ENCODE measurements around the gene HEATR5A. TPM values are rescaled to one million over a fixed set of nuclear protein-coding genes. Genes with fewer than 3 reads are reported as not detected.
"Not testable (repeated sequence)": the region's sequence is repeated elsewhere in the genome, so short reads cannot be mapped to it uniquely, and the experiment has no call there.

HEATR5A gene
- total RNA-seq, 1 donor = 4.1 TPM

- Histone ChIP-seq H3K9me3 (ENCODE audit: low read depth, low read length) (no peaks in the 10 kb centered on the region), H3K4me1 (ENCODE audit: insufficient read depth, low read length) (no peaks in the 10 kb centered on the region), H3K27me3 (ENCODE audit: insufficient read depth, low read length) (no peaks in the 10 kb centered on the region), H3K4me3 (ENCODE audit: low read length) (no peak overlapping the region)
Observed at GRCh38 chr14:31386271-31386670, 34.1 kb downstream of the HEATR5A start.

- Histone ChIP-seq H3K27me3 (ENCODE audit: insufficient read depth, low read length) (no peaks in the 10 kb centered on the region), H3K4me1 (ENCODE audit: insufficient read depth, low read length) (no peaks in the 10 kb centered on the region), H3K9me3 (ENCODE audit: low read depth, low read length) (no peaks in the 10 kb centered on the region), H3K4me3 (ENCODE audit: low read length) (no peak overlapping the region)
Observed at GRCh38 chr14:31382221-31382620, 38.1 kb downstream of the HEATR5A start.

- Histone ChIP-seq H3K27me3 (ENCODE audit: insufficient read depth, low read length) (no peaks in the 10 kb centered on the region), H3K4me1 (ENCODE audit: insufficient read depth, low read length) (no peaks in the 10 kb centered on the region), H3K9me3 (ENCODE audit: low read depth, low read length) (no peaks in the 10 kb centered on the region), H3K4me3 (ENCODE audit: low read length) (no peak overlapping the region)
Observed at GRCh38 chr14:31380106-31380505, 40.2 kb downstream of the HEATR5A start.

- H3K4me3 ChIP-seq (ENCODE audit: low read length); H3K4me1 ChIP-seq (ENCODE audit: insufficient read depth, low read length); H3K27me3 ChIP-seq (ENCODE audit: insufficient read depth, low read length); H3K9me3 ChIP-seq (ENCODE audit: low read depth, low read length): not testable (repeated sequence)
Observed at GRCh38 chr14:31379125-31379947, 41.0 kb downstream of the HEATR5A start.

- H3K27me3 ChIP-seq (ENCODE audit: insufficient read depth, low read length) = no peaks in the 10 kb centered on the region
- no peak overlapping the region for H3K4me3 ChIP-seq (ENCODE audit: low read length)
- no peaks in the 10 kb centered on the region for H3K4me1 ChIP-seq (ENCODE audit: insufficient read depth, low read length)
- no peaks in the 10 kb centered on the region for H3K9me3 ChIP-seq (ENCODE audit: low read depth, low read length)
Observed at GRCh38 chr14:31377433-31377832, 42.9 kb downstream of the HEATR5A start.

- no peaks in the 10 kb centered on the region for H3K4me1 ChIP-seq (ENCODE audit: insufficient read depth, low read length)
- no peaks in the 10 kb centered on the region for H3K9me3 ChIP-seq (ENCODE audit: low read depth, low read length)
- H3K27me3 ChIP-seq (ENCODE audit: insufficient read depth, low read length) = no peaks in the 10 kb centered on the region
- H3K4me3 ChIP-seq (ENCODE audit: low read length) = no peak overlapping the region
Observed at GRCh38 chr14:31371646-31372045, 48.7 kb downstream of the HEATR5A start.

- H3K4me3 ChIP-seq (ENCODE audit: low read length) = no peak overlapping the region
- no peaks in the 10 kb centered on the region for H3K9me3 ChIP-seq (ENCODE audit: low read depth, low read length)
- H3K27me3 ChIP-seq (ENCODE audit: insufficient read depth, low read length) = no peaks in the 10 kb centered on the region
- no peaks in the 10 kb centered on the region for H3K4me1 ChIP-seq (ENCODE audit: insufficient read depth, low read length)
Observed at GRCh38 chr14:31363331-31364073, 56.8 kb downstream of the HEATR5A start.

GRCh38 chr14:31362746-31363145, 57.6 kb downstream of the HEATR5A start:
- Histone ChIP-seq H3K27me3 (ENCODE audit: insufficient read depth, low read length) (no peaks in the 10 kb centered on the region), H3K4me3 (ENCODE audit: low read length) (no peak overlapping the region), H3K4me1 (ENCODE audit: insufficient read depth, low read length) (no peaks in the 10 kb centered on the region), H3K9me3 (ENCODE audit: low read depth, low read length) (no peaks in the 10 kb centered on the region)

GRCh38 chr14:31361761-31362160, 58.6 kb downstream of the HEATR5A start:
- not testable (repeated sequence) for H3K9me3 ChIP-seq (ENCODE audit: low read depth, low read length); H3K4me1 ChIP-seq (ENCODE audit: insufficient read depth, low read length); H3K27me3 ChIP-seq (ENCODE audit: insufficient read depth, low read length); H3K4me3 ChIP-seq (ENCODE audit: low read length)

- Histone ChIP-seq H3K4me1 (ENCODE audit: insufficient read depth, low read length) (peaks cover 3% of the 10 kb centered on the region), H3K27me3 (ENCODE audit: insufficient read depth, low read length) (no peaks in the 10 kb centered on the region), H3K4me3 (ENCODE audit: low read length) (no peak overlapping the region), H3K9me3 (ENCODE audit: low read depth, low read length) (no peaks in the 10 kb centered on the region)
Observed at GRCh38 chr14:31360919-31361662, 59.3 kb downstream of the HEATR5A start.

GRCh38 chr14:31357279-31357678, 63.1 kb downstream of the HEATR5A start:
- Histone ChIP-seq H3K4me3 (ENCODE audit: low read length) (no peak overlapping the region), H3K9me3 (ENCODE audit: low read depth, low read length) (no peaks in the 10 kb centered on the region), H3K4me1 (ENCODE audit: insufficient read depth, low read length) (peaks cover 7% of the 10 kb centered on the region), H3K27me3 (ENCODE audit: insufficient read depth, low read length) (no peaks in the 10 kb centered on the region)

- H3K27me3 ChIP-seq (ENCODE audit: insufficient read depth, low read length) = no peaks in the 10 kb centered on the region
- no peak overlapping the region for H3K4me3 ChIP-seq (ENCODE audit: low read length)
- no peaks in the 10 kb centered on the region for H3K4me1 ChIP-seq (ENCODE audit: insufficient read depth, low read length)
- no peaks in the 10 kb centered on the region for H3K9me3 ChIP-seq (ENCODE audit: low read depth, low read length)
Observed at GRCh38 chr14:31346097-31346496, 74.3 kb downstream of the HEATR5A start.

- Histone ChIP-seq H3K27me3 (ENCODE audit: insufficient read depth, low read length) (no peaks in the 10 kb centered on the region), H3K4me3 (ENCODE audit: low read length) (no peak overlapping the region), H3K4me1 (ENCODE audit: insufficient read depth, low read length) (no peaks in the 10 kb centered on the region), H3K9me3 (ENCODE audit: low read depth, low read length) (no peaks in the 10 kb centered on the region)
Observed at GRCh38 chr14:31341280-31341679, 79.1 kb downstream of the HEATR5A start.

- Histone ChIP-seq H3K4me3 (ENCODE audit: low read length) (no peak overlapping the region), H3K27me3 (ENCODE audit: insufficient read depth, low read length) (no peaks in the 10 kb centered on the region), H3K4me1 (ENCODE audit: insufficient read depth, low read length) (no peaks in the 10 kb centered on the region), H3K9me3 (ENCODE audit: low read depth, low read length) (no peaks in the 10 kb centered on the region)
Observed at GRCh38 chr14:31340297-31341063, 79.9 kb downstream of the HEATR5A start.
